NCI-H2081 (cell line): ENCODE measurements around the gene ARL2BP.
"Not testable (repeated sequence)": the region's sequence is repeated elsewhere in the genome, so short reads cannot be mapped to it uniquely, and the experiment has no call there.

ENCODE experiments used
- DNase-seq, 2 experiments: peaks; one replicate each; lab custom pipeline; 2025; lab: John Stamatoyannopoulos, UW

ARL2BP gene

DNA sequence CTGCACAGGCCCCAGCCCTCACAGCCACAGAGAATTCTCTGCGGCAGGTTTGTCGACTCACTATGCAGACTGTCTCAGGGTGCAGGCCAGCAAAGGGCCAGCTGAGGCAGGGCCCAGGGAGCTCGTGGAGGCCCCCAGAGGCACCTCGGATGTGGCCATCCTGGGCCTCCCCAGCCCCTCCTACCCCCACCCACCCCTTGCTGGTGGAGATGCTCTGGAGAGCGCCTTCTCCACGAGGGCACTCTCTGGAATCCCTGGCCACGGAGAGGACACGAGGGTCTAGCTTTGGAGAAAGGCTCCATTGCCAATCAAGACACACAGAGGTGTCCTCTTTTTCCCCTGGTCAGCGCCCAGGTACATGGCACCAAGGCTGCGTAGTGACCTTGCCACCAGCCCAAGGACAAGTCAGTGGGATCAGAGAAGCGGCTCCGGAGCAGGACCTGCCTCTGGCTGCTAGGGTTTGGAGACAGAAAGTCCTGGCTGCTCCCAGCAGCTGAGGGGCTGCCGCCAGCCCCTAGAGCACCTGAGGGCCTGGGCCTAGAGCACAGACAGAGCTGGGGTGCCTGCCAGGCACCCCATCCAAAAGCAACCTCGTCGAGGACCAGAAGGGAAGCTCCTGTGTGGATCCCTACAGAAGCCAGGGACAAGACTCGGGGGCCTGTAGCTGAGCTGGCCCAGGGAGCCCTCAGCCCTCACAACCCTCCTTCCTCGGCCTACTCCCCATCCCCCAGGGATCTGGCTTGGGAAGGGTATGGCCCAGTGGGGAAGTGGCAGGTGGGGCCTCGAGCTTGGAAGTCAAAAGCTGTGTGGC, 18.7 kb downstream of the ARL2BP start:
- DNase-seq: no peak

DNA sequence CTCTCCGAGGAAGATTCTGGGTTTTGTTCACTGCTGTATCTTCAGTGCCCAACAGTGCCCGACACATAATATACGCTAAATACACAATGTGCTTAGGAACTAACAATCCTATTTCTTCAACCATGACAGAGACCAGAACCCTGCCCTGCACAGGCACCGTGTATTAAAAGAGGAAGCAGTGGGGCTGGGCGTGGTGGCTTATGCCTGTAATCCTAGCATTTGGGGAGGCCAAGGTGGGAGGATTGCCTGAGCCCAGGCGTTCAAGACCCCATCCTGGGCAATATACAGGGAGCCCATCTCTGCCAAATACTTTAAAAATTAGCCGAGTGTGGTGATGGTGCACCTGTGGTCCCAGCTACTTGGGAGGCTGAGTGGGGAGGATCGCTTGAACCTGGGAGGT, 19.3 kb downstream of the ARL2BP start:
- DNase-seq: no peak

DNA sequence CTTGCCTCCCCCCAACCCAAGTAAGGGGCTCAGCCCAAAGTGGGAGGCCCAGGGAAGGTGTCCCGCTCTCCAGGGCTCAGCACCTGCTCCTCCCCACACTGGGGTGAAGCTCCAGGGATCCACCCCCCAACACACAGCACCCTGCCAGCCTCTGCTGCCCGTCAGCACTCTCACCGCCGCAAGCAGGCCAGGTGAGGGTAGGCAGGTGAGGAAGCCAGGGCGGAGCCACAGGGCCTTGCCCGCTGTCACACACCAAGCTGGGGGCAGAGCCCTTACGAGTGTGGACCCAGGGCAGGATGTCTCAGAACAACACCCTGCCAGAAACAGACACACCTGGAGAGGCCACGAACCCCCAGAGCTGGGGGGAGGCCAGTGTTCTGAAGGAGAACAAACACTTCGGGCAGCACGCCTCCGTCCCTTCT, 19.9 kb downstream of the ARL2BP start:
- DNase-seq: peak; percentile 5 to 7

DNA sequence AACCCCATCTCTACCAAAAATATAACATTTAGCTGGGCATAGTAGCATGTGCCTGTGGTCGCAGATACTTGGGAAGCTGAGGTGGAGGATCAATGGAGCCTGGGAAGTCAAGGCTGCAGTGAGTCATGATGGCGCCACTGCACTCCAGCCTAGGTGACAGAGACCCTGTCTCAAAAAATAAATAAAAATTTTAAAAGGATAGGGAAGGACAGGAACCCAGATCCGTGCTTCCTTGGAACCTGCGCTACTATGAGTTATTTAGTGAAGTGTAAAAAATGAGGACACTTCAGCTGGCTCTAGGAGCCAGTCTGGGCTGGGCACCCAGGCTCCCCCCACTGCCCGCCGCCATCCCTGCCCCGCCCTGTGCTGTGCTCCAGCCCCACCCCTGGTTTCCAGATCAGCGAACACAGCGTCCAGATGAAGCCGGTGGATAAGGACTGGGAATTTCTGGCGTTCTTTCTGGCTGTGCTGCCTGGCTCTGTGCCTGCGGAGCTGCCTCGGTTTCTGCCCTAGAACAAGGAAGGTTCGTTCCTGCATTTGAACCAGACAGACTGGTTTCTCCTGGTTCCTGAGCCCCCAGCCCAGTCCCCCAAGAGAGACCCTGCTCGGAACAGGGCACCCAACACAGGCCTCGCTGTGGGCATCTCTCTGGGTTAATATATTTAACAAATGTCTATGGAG, 20.9 kb downstream of the ARL2BP start:
- DNase-seq: no peak

DNA sequence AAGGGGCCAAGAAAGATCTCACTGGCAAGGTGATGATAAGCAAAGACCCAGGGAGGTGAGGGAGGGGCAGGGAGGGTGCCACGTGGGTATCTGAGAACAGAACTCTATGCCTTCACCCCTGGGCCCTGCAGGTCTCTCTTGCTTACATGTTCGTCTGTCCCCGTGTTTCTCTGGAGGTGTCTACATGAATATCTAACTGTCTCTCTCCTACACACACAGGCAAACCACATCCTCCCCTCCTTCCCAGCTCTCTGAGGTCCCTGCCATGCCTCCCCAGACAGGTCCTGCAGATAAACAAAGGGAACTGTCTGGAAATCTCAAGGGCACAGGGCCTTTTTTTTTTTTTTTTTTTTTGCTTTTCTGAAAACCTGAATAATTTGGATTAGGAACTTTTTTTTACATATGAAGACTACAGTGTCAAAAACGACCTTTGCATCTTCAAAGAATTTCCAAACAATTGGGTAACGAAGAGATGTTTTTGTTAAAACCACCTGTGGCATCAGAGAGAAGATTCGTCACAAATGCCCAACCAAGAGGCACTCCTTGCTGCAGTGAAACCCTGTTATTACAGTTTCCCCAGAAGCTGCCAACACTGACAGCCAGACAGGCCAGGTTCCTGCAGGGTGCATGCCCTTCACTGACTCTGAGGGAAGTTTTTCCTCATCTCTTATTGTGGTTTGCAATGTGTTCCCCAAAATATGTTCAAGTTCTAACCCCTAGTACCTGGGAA, 21.6 kb downstream of the ARL2BP start:
- no peak for DNase-seq

DNA sequence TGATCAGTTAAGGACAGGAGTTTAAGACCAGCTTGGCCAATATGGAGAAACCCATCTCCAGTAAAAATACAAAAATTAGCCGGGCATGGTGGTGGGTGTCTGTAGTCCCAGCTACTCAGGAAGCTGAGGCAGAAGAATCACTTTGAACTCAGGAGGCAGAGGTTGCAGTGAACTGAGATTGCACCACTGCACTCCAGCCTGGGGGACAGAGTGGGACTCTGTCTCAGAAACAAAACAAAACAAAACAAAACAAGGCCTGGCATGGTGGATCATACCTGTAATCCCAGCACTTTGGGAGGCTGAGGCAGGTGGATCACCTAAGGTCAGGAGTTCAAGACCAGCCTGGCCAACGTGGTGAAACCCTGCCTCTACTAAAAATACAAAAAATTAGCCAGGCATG, 22.3 kb downstream of the ARL2BP start:
- DNase-seq: not testable (repeated sequence)

DNA sequence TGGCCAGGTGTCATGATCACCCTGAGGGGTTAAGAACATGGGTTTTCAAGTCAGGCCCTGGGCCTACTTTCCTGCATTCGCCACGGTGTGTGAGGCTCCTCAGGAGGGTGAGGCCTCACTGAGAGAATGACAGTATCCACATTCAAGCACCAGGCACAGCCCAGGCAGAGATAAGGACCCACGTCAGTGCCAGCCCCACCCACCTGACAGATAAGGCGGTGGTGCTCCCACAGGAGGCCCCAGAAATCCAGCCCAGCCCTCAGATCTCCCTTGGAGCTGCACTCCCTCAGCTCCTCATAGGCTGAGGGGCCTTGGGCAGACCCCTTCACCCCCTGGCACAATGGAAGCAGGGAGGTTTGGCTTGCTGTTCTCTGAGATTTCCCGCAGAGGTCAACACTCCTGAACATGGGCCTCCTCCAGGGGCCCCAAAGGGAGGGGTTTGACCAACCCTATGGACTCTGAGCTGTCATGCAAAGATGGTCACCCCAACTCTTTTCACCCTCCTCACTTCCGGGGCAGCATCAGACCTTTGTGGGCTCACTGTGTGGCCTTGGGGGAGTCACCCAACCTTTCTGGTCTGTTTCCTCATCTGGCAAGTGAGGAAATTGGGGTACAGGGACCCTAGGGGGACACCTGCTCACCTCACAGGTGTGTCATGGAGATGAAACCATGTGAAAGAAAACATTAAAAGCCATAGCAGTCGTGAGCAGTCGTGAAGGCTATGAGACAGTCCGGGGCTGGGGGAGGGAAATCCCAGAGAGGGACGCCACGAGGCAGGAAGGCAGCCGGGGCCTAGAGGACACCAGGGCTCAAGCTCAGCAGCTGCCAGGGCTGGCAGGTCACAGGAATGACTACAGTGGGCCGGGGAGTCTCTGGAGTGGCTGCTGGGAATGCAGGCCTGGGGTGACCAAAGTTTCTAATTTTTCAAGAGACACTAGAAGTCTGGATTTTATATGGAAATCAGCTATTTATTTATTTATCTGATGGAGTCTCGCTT, 24.0 kb downstream of the ARL2BP start:
- DNase-seq: no peak

DNA sequence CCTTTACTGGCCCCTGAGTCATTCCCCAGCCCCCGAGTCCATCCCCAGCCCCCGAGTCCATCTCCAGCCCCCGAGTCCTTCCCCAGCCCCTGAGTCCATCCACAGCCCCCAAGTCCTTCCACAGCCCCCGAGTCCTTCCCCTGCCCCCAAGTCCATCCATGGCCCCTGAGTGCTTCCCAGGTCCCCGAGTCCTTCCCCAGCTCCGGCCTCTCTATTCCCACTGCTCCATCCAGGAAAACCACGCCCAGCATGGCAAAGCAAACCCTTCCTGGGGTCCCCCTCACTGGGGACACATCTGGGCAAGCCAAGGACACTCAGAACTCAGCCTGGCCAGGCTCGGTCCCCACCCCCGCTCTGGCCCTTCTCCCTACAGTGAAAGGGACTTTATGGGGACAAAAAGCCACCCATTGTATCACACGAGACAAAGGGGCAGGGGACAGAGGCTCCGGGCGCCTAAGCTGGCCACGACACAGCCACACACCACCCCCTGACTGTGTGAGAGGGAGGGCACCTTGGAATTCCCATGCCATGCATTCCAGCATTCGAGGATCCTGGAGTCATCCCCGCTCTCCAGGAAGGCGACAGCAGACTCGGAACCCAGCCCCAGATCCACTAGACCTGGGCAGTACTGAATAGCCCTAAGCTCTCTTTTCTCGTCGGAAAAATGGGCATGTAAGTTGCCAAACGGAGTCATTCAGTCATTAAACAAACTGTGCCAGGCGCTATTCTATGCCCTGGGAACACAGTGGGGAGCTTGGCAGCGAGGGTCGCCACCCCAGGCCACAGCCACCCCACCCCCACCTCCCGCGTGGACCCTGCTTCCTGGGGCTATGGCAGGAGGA, 25.4 kb downstream of the ARL2BP start:
- no peak for DNase-seq

DNA sequence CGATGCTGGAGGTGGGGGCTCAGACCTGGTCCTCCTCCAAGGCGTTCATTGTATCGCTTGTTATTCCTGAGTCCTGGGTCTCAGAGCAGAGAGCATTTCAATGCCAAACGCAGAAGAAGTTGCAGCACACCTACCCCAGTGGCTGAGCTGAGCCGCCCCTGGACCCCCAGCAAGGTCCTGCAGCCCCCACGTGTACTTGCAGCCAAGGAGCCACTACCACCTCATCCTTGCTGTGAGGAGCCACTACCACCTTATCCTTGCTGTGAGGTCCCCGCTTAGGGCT, 25.9 kb downstream of the ARL2BP start:
- DNase-seq: no peak

DNA sequence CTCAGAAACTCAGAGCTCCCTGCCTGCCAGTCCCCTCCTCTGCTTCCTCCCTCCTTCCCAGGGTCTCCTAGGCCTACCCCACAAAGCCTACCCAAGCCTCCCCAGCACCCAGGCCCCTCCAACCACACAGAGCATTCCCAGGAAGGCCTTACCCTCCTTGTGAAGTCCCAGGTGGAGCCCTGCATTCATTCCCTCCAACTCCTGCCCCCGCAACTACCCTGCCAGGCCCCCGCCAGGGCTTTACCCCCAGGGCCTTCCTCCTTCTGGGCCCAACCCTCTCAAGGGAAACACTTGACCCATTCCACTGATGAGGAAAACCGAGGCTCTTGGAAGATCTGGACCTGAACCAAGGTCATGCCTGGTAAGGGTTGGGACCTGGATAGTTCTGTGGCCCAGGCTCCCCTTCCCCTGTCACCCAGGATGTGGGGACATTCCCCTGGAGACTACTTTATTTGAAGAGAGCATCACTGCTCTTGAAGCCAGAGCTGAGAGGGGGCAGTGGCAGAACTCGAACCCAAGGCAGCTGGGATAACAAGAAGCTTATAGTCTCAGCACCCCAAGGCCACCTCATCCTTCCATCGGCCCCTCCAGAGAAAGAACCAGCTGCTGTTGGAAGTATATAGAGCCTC, 26.9 kb downstream of the ARL2BP start:
- no peak for DNase-seq

DNA sequence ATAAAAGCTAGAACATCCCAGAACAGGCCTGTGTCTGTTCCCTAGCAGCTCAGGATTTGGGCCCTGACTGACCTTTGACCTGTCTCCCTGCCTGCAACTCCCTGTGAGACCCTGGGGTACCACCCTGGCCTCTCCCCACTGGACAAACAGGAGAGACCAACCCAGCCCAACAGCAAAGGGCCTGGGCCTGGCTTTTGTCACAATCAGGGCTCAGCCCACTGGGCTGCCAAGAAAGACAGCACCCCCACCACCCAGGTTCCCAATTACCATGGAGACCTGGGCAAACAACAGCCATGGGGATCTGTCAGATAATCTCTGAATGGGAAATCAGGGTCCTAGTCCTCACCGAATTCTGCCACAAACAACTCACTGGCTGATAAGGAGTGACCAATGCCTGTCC, 28.3 kb downstream of the ARL2BP start:
- DNase-seq: no peak

DNA sequence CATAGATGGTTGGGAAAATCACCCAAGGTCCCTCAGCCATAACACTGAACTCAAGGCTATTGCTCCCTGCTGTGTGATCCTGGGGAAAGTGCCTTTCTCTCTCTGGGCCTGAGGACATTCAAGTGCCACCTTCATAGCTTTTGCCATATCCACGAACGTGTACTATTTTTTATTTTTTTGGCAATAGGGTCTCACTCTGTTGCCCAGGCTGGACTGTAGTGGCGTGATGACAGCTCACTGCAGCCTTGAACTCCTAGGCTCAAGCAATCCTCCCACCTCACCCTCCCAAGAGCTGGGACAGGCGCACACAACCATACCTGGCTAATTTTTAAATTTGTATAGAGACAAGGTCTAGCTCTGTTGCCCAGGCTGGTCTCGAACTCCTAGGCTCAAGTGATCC, 28.8 kb downstream of the ARL2BP start:
- DNase-seq: no peak

DNA sequence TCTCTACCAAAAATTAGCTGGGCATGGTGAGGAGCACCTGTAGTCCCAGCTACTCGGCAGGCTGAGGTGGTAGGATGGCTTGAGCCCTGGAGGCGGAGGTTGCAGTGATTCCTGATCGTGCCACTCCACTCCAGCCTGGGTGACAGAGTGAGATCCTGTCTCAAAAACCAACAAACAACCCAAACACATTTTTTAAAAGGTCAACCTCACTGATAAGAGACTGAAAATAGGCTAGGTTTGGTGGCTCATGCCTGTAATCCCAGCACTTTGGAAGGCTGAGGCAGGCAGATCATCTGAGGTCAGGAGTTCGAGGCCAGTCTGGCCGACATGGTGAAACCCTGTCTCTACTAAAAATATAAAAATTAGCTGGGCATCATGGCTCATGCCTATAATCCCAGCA, 30.9 kb downstream of the ARL2BP start:
- DNase-seq: not testable (repeated sequence)

DNA sequence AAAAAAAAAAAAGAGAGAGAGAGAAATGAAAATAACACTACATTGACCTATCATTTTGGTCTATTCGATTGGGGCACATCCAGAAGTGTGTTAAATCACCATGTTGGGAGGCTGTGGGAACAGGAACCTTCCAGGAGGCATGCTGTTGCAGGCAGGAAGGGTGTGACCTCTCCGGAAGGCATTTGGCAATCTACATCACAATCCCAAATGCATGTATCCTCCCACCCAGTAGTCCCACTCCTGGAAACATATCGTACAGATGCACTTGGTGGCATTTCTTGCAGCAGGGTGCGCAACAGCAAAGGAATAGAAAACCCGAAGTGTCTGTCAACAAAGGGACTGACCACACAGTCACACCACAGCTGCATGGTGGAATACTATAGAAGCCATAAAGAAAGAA, 31.5 kb downstream of the ARL2BP start:
- DNase-seq: no peak

DNA sequence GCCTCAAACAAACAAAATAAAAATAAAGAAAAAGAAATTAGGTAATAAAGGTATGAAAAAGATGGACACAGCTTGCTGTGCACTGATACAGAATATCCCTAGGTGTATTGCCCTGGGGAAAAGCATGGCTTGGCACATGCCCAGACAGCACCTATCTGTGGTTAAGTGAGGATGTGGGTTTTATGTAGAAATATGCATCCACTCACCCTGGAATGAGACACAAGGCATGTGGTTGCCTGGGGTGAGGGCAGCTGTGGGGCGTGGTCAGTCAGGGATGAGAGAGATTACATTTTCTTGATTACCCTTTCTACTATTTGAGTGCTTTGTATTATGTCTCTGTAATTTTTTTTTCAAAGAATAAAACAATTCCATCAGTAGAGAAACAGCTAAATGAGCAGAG, 32.5 kb downstream of the ARL2BP start:
- DNase-seq: no peak

DNA sequence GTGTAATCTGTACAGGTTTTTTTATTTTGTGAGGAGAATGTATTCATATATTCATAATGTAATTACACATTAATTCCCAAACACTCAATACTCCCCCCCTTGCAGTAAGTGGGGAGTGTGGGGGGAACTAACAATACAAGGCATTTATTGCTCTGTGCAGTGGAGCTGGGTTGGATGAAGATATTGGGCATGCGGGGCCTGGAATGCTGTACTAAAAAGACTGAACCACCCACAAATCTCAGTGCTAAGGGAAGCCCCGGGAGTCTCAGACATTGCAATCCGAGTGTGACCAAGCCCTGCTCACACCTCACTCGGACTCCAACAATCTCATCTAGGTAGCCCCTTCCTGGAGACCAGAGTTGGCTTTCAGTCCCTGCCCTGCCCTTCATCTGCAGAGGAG, 33.4 kb downstream of the ARL2BP start:
- DNase-seq: no peak

DNA sequence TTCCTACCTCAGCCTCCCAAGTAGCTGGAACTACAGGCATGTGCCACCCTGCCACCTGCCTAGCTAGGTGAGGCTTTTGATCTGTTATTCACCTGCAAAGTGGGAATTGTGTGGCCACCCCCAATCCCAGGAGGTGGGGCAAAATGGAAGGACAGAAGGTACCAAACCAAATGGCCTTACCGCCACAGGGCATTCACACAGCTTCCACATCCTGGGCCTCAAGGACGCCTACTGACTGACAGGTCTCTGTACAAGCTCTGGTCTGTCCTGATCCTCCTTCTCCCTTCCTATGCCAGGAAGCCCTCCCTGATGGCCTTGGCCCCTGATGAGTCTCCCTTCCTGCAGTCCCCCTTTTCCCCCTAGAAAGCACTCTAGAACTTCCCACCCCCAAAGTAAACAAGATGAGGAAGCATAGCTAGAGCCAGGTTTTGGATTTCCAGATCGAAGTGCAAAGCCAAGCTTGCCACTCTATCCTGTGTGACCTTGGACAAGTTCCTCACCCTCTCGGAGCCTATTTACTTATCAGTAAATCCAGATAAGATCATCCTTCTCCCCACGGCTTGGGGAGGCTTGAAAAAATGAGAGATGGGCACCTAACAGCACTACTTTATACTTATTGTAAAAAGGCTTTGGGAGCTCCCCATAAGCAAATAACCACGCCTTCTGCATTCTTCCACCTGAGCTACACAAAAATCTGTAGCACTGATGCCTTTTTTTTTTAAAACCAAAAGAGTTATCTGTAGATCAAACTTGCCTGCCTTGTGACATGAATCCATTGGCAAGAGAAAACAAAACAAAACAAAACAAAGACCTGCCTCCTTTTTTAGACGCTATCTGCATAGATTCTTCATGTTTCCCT, 35.0 kb downstream of the ARL2BP start:
- no peak for DNase-seq

DNA sequence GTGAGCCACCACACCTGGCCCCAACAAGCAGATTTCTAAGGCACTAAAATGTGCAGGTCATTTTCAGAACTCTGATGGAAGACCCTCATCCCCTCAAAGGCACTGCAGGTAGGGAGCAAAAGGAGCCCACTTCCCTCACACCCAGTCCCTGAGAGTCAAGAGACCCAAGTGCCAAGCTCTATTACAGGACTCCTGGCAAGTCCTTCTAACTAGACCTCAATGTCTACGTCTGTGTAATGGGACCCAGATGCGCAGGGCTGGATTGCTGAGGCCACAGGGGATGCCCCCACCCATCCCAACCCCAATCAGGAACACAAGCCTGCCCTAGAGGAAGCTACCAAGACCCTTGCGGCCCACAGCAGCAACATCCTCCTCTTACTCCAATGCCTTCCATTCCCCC, 36.7 kb downstream of the ARL2BP start:
- DNase-seq: no peak

DNA sequence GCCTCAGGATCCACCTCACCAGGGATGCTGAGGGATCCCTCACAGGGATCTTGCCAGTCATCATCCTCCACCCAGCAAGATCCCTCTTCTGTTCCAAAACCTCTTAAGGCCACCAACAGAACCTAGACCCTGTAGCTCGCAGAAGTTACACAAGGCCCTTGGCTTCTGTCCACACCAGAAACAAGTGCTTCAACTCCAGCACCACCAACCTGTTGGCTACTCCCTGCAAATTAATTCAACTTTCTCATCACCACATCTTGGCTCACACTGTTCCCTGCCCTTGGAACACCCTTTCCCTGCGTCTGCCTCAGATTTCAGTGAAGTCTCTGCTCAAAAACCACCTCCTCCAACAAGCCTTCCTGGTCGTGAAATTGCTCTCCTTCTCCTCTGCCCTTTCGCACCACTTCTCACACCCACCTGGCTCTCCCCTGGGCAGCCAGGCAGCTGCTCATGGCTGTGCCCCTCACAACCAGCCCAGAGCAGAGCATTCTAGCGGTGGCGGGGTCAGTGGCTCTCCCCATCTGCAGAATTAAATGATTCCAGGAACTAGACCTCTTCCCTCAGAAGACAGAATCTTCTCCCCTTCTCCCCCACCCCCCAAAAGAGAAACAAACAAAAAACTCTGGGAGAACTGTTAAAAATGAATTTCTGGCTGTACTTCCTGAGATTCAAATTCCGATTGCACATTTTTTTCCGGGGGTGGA, 37.6 kb downstream of the ARL2BP start:
- no peak for DNase-seq
